ENCODE data around the gene UBE2Z.

DNA sequence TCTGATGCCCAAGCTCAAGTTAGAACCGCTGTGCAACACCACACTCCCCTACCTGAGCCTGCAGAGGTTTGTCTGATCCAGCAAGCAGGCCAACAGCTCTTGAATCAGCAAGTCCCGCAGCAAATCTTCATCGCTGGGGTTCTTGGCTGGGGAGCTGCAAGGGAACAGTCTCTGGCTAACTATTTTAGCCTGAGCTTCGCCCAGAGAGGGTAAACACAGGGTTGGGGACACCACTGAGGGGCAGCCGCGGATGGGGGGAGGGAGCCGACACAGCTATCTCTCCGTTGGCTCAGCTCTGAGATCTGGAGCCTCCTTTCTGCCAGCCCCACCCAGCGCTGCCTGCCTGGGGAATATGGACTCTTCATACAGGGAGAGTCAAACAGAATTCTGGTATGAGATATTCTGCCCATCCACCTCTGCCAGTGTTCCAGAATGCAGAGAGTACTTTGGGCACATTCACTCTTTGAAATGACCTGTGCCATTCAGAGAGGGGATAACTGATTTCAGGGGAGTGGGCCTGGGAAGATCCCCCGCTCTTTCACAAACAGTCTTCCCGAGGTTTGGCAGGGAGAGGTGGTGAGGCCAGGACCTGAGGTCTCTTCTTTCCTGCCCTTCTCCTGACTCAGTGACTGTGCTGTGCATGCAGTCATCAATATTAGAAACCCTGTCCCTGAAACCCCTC is 52.8 kb downstream of the UBE2Z start:
- TF ChIP-seq CTCF (conservative IDR thresholded peaks at IDR 0.05; ENCODE audit: low read depth, low read length) (no peak), EZH2 (IDR thresholded peaks at IDR 0.05; ENCODE audit: low read length, unreplicated experiment) (no peak), EZH2phosphoT487 (IDR thresholded peaks at IDR 0.05; ENCODE audit: borderline replicate concordance, low read length) (no peak)

All from PC-3 (cell line).